NB4 (cell line): ENCODE results near the gene MOV10.

ENCODE experiments used
- DNase-seq: peaks from one replicate; pipeline ENCODE4 v3.0.0; 2010; ENCODE audit warnings: low read depth
- H3K4me3 ChIP-seq: one replicate; pipeline ENCODE4 v1.5.1; 2011; ENCODE audit warnings: mild to moderate bottlenecking, low read depth, low read length, moderate library complexity
- CTCF ChIP-seq: IDR thresholded peaks from one replicate; pipeline ENCODE4 v1.5.1; 2012; ENCODE audit warnings: low read depth, low read length
- MAX ChIP-seq: IDR thresholded peaks from 2 replicates; pipeline ENCODE4 v1.6.1; 2011; ENCODE audit warnings: low read depth, low read length
- MYC ChIP-seq: IDR thresholded peaks from 2 replicates; pipeline ENCODE4 v1.6.1; 2011; ENCODE audit warnings: low read depth, low read length
- POLR2A ChIP-seq: IDR thresholded peaks from 2 replicates; pipeline ENCODE4 v1.6.1; 2011; ENCODE audit warnings: mild to moderate bottlenecking; ENCODE audit not compliant: insufficient read length; ENCODE audit errors: extremely low read depth

The MOV10 gene

GRCh38 chr1:112710159-112710558 is 35.7 kb downstream of the MOV10 start:
- TF ChIP-seq MYC (no peak), CTCF (no peak), MAX (no peak), POLR2A (no peak)
- no peak for DNase-seq
- no peak overlapping the region for H3K4me3 ChIP-seq

- TF ChIP-seq POLR2A (no peak), MYC (no peak), CTCF (no peak), MAX (no peak)
- H3K4me3 ChIP-seq: no peak overlapping the region
- DNase-seq: no peak
These were observed 36.1 kb downstream of the MOV10 start for GRCh38 chr1:112710586-112710985.

GRCh38 chr1:112711041-112711440 is 36.6 kb downstream of the MOV10 start:
- no peak overlapping the region for H3K4me3 ChIP-seq
- no peak for TF ChIP-seq MYC
- TF ChIP-seq POLR2A: no peak
- TF ChIP-seq MAX: no peak
- TF ChIP-seq CTCF: no peak
- DNase-seq: no peak

- TF ChIP-seq POLR2A (no peak), MYC (no peak), MAX (no peak), CTCF (no peak)
- H3K4me3 ChIP-seq: no peak overlapping the region
- no peak for DNase-seq
These were observed 37.2 kb downstream of the MOV10 start for GRCh38 chr1:112711670-112712069.

- no peak for DNase-seq
- TF ChIP-seq MYC (no peak), MAX (no peak), POLR2A (no peak), CTCF (no peak)
- no peak overlapping the region for H3K4me3 ChIP-seq
These were observed 37.7 kb downstream of the MOV10 start for GRCh38 chr1:112712191-112712590.

GRCh38 chr1:112712701-112713128 is 38.3 kb downstream of the MOV10 start:
- TF ChIP-seq POLR2A (no peak), CTCF (no peak), MYC (no peak), MAX (no peak)
- no peak for DNase-seq
- H3K4me3 ChIP-seq: no peak overlapping the region
